ENCODE measurements around the gene LPIN3.
A peak's percentile ranks its signal among the peaks of the same experiment; 100 is the strongest.

LPIN3 gene

GRCh38 chr20:41314386-41314785, 26.2 kb upstream of the LPIN3 start:
- no peak for TF ChIP-seq CTCF (IDR thresholded peaks at IDR 0.05; ENCODE audit: low read depth, low read length)
- H3K4me3 ChIP-seq (replicated peaks in 1 of 2; ENCODE audit: low read depth in 2 of 2, low read length in 2 of 2), result no peak overlapping the region
- peak in 1 of 2 donors; percentile 28 for DNase-seq (ENCODE audit: low read depth in 2 of 2)

GRCh38 chr20:41316051-41316450, 24.6 kb upstream of the LPIN3 start:
- TF ChIP-seq CTCF (IDR thresholded peaks at IDR 0.05; ENCODE audit: low read depth, low read length), result no peak
- peak overlapping the region; percentile 82 to 88 for H3K4me3 ChIP-seq (replicated peaks in 1 of 2; ENCODE audit: low read depth in 2 of 2, low read length in 2 of 2)
- DNase-seq (ENCODE audit: low read depth in 2 of 2), result peak; percentile 14 to 21

- DNase-seq (ENCODE audit: low read depth in 2 of 2), result peak; percentile 81 to 94
- H3K4me3 ChIP-seq (replicated peaks in 1 of 2; ENCODE audit: low read depth in 2 of 2, low read length in 2 of 2), result peak overlapping the region; percentile 82 to 88
- no peak for TF ChIP-seq CTCF (IDR thresholded peaks at IDR 0.05; ENCODE audit: low read depth, low read length)
Measured at GRCh38 chr20:41316602-41317545, 23.7 kb upstream of the LPIN3 start.

GRCh38 chr20:41317546-41318270, 22.9 kb upstream of the LPIN3 start, which contains the start of gene ZHX3:
Gene ZHX3 (minus strand): TSS chr20:41317731. CDS start chr20:41204916, 112,815 bp downstream.
- no peak for TF ChIP-seq CTCF (IDR thresholded peaks at IDR 0.05; ENCODE audit: low read depth, low read length)
- H3K4me3 ChIP-seq (replicated peaks in 1 of 2; ENCODE audit: low read depth in 2 of 2, low read length in 2 of 2), result peak within 1 kb of the TSS; percentile 82 to 88
- peak; percentile 96 to 98 for DNase-seq (ENCODE audit: low read depth in 2 of 2)

- TF ChIP-seq CTCF (IDR thresholded peaks at IDR 0.05; ENCODE audit: low read depth, low read length), result no peak
- no peak for DNase-seq (ENCODE audit: low read depth in 2 of 2)
- peak overlapping the region in 1 of 2 donors; percentile 88 for H3K4me3 ChIP-seq (replicated peaks in 1 of 2; ENCODE audit: low read depth in 2 of 2, low read length in 2 of 2)
Measured at GRCh38 chr20:41318271-41318649, 22.4 kb upstream of the LPIN3 start.

GRCh38 chr20:41320441-41320840, 20.2 kb upstream of the LPIN3 start:
- no peak for TF ChIP-seq CTCF (IDR thresholded peaks at IDR 0.05; ENCODE audit: low read depth, low read length)
- H3K4me3 ChIP-seq (replicated peaks in 1 of 2; ENCODE audit: low read depth in 2 of 2, low read length in 2 of 2), result no peak overlapping the region
- DNase-seq (ENCODE audit: low read depth in 2 of 2), result no peak
